NK-92 (cell line): ENCODE results near the gene IKZF5.

Experiments used
- DNase-seq: peaks from one replicate; lab custom pipeline; 2025; ENCODE audit not compliant: unreplicated experiment; lab: John Stamatoyannopoulos, UW

Gene IKZF5

GRCh38 chr10:123016228-123016627 lies 7.6 kb upstream of the IKZF5 start:
- no peak for DNase-seq

DNA sequence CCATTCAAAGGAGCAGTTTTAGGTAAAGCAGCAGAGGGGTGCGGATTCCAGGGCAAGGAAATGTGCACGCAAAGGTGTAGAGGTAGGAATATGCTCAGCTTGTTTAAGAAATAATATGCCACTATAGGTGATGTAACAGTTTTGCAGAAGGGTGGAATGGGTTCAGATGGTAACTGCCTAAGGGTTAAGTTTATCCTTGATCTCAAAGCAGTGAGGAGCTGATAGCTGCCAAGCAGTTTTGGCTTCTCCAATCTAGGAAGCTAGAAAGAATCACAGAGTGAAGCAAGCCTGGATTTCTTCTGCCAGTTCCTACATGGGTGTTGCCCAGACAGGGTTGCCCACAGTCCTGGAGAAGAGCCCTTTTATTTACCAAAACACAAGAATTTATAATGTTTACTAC lies 6.2 kb upstream of the IKZF5 start:
- DNase-seq: no peak

DNA sequence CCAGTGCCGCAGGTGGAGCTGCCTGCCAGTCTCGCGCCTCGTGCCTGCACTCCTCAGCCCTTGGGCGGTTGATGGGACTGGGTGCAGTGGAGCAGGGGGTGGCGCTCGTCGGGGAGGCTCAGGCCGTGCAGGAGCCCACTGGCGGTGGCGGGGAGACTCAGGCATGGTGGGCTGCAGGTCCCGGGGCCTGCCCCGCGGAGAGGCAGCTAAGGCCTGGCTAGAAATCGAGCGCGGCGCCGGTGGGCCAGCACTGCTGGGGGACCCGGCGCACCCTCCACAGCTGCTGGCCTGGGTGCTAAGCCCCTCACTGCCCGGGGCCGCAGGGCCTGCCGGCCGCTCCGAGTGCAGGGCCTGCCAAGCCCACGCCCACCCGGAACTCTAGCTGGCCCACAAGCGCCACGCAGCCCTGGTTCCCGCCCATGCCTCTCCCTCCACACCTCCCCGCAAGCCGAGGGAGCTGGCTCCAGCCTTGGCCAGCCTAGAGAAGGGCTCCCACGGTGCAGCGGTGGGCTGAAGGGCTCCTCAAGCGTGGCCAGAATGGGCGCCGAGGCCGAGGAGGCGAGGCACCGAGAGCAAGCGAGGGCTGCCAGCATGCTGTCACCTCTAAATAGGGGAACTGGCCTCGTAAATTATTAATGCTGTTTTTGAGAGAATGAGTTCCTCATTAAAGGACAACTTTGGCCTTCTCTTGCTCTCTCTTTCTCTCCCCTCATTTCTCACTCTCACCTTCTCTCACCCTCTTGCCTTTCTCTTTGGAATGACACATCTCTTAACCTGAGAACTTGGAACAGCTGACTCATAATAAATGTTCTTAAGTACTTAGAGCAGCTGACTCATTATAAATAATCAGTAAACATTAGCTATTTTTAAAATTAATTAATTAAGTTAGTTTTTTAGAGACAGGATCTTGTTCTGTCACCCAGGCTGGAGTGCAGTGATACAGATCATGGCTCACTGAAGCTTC lies 5.1 kb upstream of the IKZF5 start:
- no peak for DNase-seq

- no peak for DNase-seq
Observed at GRCh38 chr10:123011987-123012386, 3.4 kb upstream of the IKZF5 start.

- no peak for DNase-seq
Observed at GRCh38 chr10:123009105-123009820, 668 bp upstream of the IKZF5 start.

DNA sequence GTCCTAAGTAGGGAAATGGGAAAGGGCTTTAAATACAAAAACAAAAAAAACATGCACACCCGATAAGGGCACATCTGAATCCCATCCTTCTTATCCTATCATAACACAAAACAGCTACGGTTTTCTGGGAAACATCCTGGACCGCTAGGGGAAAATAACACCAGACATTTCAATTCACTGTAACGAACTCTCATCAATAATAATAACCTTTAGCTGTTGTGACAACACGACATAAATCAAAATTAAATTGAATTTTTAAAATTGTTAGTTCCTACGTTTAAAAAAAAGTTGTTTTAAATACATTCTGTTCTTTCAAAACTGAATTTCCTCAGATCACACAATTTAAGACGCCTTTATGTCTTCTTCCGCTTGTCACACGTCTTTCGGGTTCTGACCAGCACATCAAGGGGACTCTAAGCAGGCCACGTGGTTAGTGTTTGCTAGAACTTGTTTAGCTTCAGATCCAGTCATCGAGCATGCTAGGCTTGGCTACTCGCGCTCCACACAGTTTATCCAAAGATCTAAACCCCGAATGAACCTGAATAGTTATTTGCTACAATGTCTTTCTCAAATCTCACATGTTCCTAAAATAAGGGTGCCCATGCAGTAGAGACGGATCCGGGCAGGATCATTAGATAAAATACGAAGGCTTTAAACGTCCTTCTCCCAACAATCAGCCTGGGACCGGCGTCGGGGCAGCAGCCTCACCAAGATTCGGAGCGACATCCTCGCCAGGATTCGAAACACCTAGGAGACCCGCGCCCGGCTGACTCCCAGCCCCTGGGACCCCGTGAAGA lies 839 bp downstream of the IKZF5 start:
- DNase-seq: no peak

GRCh38 chr10:123004298-123004697 lies 4.3 kb downstream of the IKZF5 start:
- no peak for DNase-seq

GRCh38 chr10:123001370-123001769 lies 7.2 kb downstream of the IKZF5 start:
- no peak for DNase-seq

DNA sequence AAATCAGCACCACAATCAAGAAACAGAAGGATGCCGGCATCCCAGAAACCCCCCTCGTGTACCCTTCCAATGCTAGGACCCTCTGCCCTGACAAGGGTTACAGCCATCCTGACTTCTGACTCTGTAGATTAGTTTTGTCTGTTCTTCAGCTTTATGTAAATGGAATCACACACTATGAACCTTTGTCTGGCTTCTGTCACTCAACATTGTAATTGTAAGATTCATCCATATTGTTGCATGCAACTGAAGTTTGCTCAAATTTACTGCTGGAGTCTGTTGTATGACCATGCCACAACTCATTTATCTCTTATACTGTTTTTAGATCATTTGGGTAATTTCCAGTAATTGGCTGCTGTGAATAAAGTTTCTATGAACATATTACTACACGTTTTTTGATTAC lies 8.4 kb downstream of the IKZF5 start:
- DNase-seq: no peak

DNA sequence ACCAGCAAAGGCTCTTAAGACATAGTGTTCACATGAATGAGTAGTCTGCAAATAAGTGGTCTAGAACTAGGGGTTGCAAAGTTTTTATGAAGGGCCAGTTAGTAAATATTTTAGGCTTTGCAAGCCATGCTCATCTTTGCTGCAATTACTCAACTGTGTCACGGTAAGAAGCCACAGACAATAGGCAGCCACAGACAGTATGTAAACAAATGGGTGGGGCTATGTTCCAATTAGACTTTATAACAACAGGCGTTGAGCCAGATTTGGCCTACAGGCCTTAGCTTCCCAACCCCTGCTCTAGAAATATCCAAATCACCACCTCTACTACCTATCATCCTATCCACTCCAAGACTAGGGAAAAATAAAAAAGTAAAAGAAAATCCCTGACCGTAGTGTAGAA lies 9.2 kb downstream of the IKZF5 start:
- DNase-seq: no peak

GRCh38 chr10:122998934-122999333 lies 9.7 kb downstream of the IKZF5 start:
- DNase-seq: no peak

GRCh38 chr10:122998360-122998917 lies 10.2 kb downstream of the IKZF5 start:
- no peak for DNase-seq

- no peak for DNase-seq
Observed at GRCh38 chr10:122997864-122998263, 10.7 kb downstream of the IKZF5 start.

- DNase-seq: no peak
Observed at GRCh38 chr10:122995936-122996335, 12.7 kb downstream of the IKZF5 start.

GRCh38 chr10:122993797-122994336 lies 14.7 kb downstream of the IKZF5 start:
- DNase-seq: no peak

- no peak for DNase-seq
Observed at GRCh38 chr10:122992031-122992585, 16.5 kb downstream of the IKZF5 start.

GRCh38 chr10:122990278-122990677 lies 18.3 kb downstream of the IKZF5 start:
- no peak for DNase-seq

- DNase-seq: no peak
Observed at GRCh38 chr10:122988501-122988900, 20.1 kb downstream of the IKZF5 start.

- DNase-seq: no peak
Observed at GRCh38 chr10:122986335-122986734, 22.3 kb downstream of the IKZF5 start.

DNA sequence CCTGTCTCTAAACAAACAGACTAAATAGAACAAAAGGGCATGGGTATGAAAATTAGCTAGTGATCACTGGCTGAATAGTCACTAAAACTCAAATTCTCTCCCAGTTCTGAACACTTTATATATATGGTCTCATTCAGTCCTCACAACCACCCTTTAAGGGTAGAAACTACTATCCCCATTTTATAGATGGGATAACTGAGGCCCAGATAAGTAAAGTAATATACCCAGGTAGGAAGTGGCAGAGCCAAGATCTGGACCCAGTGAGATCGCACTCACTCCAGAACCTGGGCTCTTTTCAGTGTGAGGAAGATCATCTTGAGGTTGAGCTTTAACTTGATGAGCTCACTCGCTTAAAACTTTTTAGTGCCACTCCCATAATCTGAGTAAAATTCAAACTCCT lies 23.9 kb downstream of the IKZF5 start:
- DNase-seq: no peak

- no peak for DNase-seq
Observed at GRCh38 chr10:122983898-122984297, 24.7 kb downstream of the IKZF5 start.
